ENCODE results near the gene GRK6.

The GRK6 gene

DNA sequence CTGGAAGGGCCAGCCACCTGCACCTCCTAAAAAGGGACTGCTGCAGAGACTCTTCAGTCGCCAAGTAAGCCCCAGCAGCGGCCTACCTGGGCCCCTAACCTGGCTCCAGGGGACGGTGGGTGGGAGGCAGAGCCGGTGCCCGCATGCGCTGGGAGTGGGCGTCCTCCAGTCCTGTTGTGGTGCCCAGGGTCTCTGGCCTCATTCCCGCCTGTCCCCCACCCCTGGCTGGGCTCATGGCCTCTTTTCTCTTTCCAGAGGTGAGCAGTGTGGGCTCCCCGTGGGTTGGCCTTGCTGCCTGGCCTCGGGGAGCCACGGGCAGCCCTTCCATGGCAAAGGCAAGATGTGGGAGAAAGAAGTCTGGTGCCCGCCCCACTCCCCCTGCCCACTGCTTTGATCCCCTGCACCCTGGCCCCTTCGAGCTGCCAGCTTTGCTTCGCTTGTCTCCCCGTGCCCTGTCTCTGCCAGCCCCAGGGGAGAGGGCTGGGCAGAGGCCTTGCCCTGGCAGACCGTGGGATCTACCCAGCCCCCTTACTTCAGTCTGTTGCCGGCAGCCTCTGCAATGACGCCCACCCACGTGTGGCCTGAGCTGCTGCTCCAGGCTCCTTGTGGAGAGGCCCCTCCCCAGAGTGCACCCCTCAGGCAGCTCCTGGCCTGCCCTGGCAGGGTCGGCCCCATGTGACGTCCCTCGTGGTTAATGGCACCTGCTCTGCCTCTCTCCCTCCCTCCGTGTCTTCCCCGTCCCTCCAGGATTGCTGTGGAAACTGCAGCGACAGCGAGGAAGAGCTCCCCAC is 14.7 kb downstream of the GRK6 start:
- no peak for DNase-seq

DNA sequence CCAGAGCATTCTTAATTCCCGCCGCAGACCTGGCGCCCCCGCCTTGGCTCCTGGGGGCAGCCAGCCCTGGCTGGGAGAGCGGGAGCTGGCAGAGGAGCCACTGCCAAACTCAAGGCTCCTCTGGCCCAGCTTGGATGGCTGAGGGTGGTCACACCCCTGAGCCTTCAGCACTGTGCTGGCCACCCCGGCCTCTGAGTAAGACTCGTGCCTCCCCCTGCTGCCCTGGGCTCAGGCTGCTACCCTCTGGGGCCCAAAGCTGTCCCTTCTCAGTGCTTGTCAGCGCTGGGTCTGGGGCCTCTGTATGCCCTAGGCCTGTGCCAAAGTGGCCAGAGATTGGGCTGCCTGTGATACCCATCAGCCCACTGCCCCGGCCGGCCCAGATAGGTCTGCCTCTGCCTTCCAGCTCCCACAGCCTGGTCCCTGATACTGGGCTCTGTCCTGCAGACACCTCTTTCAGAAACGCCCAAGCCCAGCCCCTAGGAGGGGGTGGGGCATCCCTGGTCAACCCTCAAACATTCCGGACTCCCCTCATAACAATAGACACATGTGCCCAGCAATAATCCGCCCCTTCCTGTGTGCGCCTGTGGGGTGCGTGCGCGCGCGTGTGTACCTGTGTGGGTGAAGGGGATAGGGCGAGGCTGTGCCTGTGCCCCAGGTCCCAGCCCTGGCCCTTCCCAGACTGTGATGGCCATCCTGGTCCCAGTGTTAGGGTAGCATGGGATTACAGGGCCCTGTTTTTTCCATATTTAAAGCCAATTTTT is 15.8 kb downstream of the GRK6 start:
- DNase-seq = no peak

DNA sequence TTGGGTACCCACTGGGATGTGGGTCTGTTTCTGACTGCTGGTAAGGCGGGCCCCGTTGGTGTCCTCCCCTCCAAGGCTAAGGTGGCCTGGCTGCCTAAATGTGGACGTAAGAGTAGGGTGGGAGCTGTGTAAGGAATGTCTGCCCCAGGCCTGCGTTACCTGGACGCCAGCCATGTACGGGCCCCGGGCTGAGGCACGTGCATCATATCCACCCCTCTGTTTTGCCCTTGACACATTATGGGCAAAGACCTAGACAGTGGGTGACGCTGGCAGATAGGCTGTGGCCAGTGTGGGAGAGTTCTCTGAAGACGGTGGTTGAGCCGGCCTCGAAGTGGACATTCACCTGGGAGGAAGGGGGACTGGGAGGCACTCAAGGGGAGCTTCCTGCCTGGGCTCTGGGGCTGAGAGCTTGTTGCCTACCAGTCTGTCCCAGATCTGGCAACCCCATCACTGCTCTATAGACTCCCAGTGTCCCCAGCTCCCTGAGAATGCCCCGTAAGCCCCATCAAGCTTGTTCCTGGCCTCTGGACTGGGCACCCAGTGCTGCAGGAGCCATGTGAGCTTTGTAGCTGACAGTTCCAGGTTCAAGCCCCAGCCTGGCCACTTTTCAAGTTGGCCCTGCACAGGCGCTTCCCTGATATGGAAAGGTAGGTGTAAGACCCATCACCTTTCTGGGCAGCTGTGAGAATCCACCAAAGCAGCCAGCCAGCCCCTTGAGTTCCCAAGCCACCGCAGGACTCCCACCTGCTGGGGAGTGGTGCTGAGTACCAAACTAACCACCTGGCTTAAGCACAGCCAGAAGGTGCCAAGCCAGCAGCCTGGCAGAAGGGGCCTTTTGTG is 16.9 kb downstream of the GRK6 start:
- no peak for DNase-seq

DNA sequence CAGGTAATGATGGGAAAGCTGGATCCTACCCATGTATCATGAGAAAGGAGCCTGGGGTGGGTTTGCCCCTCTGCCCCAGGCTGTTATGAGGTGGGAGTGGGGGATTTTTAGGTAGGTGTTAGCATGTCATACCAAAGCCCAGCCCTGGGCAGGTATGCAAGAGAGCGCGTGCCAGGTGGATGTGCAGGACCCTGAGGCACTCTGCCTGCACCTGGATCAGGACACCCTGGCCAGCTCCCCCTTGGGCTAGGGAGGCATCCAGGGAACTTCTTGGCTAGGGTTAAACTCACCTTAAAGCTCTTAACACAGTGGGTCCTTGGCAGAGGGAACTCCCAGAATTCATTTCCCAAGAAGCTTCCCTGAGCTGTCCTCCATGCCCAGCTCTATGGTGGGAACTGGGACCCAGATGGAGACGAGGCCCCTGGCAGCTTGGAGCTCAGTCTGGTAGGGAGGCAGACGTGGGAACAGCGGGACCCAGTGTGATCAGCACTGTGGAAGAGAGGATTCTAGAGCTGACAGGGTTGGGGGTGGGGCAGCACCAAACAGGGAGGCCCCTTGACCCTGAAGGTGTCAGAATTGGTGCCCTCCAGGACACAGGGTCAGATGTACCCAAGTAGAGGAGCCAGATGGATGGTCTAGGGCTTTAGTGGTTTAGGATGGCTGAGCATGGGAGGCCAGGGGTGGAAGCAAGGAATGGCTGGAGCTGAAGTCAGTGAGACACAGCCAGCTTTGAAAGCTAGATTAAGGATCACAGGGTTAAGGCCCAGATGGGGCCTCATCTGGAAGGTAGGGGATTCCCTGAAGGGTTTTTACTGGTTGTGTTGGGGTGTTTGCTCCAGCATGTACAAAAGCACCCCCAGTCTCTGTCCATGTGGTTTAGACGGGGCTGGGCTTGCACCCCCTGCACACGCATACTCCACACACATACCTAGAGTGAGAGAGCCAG is 17.9 kb downstream of the GRK6 start:
- no peak for DNase-seq

GRCh38 chr5:177445052-177445916 is 18.8 kb downstream of the GRK6 start:
- peak in 2 of 5 donors; percentile 31 to 37 for DNase-seq

DNA sequence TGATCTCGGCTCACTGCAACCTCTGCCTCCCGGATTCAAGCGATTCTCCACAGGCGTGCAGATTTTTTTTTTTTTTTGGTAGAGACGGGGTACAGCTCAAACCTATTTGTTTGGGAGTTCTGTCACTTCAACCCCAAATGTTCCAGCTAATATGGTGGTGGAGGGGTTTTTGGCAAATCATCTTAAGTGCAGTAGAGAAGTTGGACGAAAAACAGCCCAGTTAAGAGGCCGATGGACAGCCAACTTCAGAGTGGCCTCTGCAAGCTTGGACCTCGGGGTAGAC is 19.4 kb downstream of the GRK6 start:
- no peak for DNase-seq

GRCh38 chr5:177446200-177447065 is 20.0 kb downstream of the GRK6 start, which contains the start of gene PRR7:
Gene PRR7 (plus strand): TSS chr5:177446814. CDS start chr5:177455068, 8,254 bp downstream.
- peak; percentile 48 to 75 (median 60) for DNase-seq

DNA sequence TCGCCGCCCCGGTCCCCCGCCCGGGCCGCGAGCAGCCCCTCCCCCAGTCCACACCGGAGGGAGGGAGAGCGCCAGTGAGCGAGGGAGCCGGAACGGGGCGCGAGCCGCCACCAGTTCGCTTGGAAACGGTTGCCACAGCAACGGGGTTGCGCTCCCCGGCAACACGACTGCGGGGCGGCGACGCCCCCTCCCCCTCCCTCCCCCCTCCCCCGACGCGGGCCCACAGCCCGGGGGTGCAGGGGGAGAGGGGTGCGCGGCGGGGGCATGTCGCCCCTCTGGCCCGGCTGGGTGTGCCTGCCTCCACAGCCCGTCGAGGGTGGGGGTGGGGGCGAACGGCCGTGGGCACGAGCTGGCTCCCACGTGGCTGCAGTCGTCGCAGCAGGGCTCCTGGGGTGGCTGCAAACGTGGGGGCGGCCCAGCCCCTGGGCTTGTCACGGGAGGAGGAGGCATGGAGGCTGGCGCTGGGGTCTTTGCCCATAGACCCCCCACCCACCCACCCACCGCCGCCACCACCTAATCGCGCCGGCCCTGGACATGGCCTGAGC is 20.7 kb downstream of the GRK6 start:
- DNase-seq = peak; percentile 60 to 84 (median 70)

DNA sequence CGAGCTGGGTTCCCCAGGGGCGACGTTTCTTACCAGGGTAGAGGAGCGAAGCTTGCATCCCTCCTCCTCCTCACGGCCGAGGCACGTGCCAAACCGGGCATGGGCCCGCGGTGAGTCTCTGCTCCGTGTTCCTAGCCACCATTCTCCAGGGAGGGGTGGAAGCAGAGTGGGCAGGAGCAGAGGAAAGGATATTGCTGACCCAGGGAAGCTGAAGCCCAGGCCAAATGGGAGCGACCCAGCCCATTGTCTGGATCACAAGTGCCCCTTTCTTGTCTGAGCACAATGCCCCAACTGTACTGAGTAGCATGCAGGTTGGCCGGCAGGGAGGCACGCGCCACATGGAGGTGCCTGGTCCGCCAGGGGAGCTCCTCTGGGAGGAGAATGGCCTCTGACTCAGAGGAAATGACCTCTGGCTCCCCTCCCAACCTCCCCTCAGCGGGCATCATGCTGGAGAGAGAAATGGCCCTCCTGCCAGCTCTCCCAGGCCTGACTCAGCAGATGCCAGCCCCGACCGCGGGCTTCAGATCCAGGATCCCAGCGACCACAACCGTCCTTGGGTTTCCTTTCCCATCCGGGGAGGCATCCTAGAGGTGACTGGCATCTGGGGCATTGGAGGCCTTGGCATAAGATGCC is 21.3 kb downstream of the GRK6 start:
- no peak for DNase-seq

GRCh38 chr5:177448244-177448950 is 21.9 kb downstream of the GRK6 start:
- DNase-seq = no peak

DNA sequence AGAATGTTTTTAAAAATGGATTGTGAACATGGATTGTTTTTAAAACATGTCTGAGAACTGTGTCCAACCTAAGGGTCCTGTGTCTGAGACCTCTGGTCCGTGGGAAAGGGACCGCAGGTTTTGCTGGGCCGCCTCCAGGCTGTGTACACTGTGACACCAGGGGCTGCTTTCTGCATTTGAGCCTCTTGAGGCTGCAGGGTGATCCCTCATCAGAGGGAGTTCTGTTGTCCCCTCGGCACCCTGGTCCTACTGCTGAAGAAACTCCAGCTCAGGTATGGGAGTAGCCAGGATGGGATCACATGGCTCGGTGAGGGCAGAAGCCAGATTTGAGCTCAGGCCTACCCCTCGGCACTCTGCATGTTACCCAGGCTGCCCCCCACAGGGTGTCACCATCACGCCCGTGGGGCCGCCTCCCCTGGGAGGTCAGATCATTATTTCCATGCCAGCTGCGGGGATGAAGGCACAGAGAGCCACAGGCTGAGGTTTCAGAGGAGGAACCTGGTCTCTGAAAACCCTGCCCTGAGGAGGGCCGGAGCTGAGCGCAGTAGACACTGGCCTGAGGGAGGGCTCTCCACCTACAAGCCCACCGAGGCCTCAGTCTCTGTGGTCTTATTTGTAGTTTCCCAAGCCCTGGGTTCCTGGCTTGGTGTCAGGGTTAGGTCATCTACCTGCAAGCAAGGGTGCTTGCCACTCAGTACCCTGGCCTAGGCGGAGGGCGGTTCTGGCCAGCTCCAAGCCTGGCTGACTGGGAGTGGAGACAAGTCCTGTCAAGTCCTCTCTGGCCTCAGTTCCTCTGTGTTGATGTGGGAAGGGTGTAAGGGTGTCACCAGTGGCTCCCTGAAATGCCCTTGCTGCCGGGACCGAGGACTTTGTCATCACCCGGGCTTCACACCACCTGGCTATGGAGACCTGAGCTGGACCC is 22.9 kb downstream of the GRK6 start:
- no peak for DNase-seq

DNA sequence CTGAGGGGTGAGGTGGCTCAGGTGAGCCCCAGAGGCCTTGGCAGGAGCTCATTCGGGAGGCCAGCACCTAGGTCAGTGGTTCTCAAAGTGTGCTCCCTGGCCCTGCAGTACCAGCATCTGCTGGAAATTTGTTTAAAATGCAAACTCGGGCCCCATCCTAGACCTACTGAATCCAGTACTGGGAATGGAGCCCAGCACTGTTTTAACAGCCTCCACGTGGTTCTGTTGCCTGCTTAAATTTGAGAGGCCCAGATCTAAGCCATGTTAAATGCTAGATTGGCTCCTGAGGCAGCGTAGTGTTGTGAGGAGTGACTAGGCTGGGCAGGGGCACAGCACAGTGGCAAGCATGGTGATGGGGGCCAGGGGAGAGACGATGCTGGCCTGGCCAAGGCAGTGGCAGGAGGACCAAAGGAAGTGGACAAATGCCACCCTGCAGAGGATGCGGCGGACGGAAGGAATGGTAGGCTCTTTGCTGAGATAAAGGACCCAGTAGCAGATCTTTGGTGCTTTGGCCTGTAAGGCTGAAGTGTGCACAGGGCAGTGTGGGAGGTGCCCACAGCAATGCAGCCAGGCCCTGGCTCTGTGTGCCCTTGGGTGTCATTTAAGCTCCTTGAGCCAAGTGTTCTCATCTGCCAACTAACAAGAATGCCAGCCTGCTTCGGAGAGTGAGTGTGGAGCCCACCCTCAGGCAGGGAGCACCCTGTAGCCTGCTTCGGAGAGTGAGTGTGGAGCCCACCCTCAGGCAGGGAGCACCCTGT is 24.4 kb downstream of the GRK6 start:
- DNase-seq = no peak

DNA sequence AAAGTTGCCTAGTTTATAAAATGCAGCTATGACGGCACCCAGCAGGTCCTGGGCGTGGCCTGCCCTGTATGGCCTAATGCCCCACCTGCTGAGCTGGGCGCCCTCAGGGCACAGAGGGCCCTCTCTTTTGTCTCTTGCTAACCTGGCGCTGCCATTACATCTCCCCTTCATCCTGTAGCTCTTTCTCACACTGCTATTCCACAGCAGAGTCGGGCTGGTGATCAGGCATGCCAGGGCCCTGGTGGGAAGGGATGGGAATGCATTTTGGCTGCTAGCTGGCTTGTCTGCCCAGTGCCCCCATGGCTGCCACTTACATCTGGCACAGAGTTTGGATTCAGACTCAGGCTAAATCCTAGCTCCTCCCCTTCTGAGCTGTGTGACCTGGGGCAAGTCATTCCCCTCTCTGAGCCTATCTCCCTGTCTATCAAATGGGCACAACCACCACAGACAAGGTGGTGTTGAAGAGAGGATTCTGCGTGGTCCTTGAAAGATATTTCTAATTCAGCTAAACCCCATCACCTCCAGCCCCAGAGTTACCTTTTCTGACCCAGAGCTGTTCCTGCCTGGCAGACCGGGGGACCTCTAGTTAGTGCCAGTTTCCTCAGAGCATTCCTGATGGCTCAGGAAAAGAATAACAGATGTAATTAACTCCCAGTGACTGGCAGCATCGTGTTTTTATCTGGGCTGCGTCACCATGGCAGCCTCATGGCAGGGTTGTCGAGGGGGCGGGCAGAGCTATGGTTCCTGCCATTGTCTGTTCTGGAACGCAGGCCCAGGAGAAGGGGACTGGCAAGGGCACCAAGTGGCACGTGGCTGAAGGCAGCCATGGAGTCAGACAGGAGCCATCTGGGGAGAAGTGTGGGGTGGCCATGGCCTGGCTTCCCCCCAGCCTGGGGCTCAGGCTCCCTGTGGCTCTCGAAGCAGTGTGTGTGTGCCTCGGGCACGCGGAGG is 26.5 kb downstream of the GRK6 start:
- no peak for DNase-seq

DNA sequence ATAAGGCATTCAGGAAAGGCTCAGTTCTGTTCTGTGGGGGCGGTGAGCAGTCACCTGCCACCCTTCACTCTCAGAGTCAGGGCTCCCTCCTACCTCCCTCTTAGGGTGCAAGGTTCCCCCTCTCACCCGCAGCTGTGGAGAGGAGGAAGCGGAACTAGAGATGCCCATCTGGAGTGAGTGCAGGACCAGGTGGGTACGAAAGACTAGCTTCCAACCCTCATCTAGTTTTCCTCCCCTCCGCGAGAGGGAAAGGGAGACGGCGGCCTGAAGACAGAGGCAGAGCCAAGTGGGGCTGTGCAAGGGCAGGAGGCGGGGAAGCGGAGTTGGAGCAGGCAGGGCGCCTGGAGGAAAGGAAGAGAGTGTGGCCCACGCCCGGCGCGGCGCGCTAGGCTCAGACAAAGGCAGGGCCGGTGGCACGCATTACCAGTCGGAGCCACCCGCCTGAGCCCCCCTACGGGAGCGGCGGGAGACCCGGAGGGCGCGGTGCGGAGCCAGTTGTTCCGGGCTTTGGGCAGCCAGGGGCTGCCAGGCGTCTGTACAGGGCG is 27.4 kb downstream of the GRK6 start:
- DNase-seq = no peak

DNA sequence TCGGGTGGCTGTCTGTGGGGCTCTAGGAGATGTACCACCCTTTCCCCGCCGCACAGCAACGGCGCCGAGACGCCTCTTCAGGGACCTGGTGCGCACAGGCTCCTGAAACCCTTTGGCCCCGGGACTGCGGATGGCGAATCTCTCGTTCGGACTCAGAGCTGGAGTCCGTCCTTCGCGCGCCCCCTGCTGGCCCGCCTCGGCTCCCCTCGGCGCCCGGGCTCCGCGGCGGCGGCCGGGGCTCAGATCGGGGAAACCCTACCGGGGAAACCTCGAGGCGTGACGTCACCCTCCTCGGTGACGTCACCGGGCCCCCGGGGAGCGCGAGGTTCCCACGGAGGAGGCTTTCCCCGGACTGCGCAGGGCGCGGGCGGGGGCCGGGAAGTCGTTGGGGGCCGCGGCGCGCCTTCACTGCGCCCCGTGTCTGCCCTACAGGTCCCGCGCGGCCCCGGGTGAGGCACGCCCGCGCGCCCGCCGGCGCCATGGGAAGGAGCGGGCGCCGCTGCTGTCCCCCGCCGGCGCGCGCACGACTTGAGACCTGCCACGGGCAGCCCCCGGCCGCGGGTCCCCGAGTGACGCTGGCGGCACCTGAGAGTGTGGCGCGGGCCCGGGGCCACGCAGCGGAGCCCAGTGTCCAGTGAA is 28.0 kb downstream of the GRK6 start:
- peak; percentile 88 to 95 (median 93) for DNase-seq
